ENCODE measurements around the gene B4GALNT3. TPM values are rescaled to one million over a fixed set of nuclear protein-coding genes. Genes with fewer than 3 reads are reported as not detected.
A peak's percentile ranks its signal among the peaks of the same experiment; 100 is the strongest.

B4GALNT3 gene
- total RNA-seq, 1 experiment from 2014 or later: 2.3 TPM

DNA sequence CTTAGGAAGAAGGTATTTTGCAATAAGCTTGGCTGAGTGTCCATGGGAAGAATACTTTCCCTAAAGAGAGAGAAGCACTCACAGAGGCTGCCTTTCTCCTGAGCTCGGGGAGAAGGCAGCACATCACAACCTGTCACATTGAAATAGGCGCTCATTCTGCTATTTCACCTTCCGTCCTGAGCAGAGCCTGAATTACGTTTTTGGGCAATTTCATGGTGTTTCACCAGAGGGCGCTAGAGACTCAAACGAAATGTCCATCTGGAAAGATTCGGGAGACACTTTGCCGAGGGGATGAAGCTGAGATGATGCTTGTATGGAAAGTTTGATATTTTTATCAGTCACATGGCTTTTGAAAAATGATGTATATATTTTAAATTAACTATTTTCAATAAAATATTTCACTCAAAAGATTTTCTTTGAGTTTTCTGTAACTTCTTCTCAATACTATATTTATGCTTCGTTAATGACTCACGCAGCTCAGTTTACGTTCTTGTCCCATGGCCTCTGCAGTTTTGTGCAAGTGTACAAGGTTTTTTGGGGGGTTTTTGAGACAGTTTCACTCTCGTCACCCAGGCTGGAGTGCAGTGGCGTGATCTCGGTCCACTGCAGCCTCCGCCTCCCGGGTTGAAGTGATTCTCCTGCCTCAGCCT is 17.4 kb upstream of the B4GALNT3 start:
- H3K27ac ChIP-seq (ENCODE audit: low read length): no peak overlapping the region
- H3K4me1 ChIP-seq (ENCODE audit: control insufficient read depth, insufficient read depth, low read length): no peaks in the 10 kb centered on the region
- H3K36me3 ChIP-seq (ENCODE audit: control insufficient read depth, insufficient read depth, low read length): peaks cover 2% of the 10 kb centered on the region; the same call in 1 of the 2 replicates
- no peaks in the 10 kb centered on the region for H3K9me3 ChIP-seq (ENCODE audit: control insufficient read depth, insufficient read depth, low read depth, low read length)
- DNase-seq (ENCODE audit: low read depth, low spot score) (no peak), ATAC-seq (peak; percentile 56; the same call in 1 of the 2 replicates)
- TF ChIP-seq SIN3A (IDR thresholded peaks at IDR 0.05; ENCODE audit: borderline replicate concordance, insufficient read depth, low read depth, low read length) (no peak), POLR2AphosphoS5 (IDR thresholded peaks at IDR 0.05; ENCODE audit: low read depth, low read length) (no peak)
- TF ChIP-seq, protein P1, sequence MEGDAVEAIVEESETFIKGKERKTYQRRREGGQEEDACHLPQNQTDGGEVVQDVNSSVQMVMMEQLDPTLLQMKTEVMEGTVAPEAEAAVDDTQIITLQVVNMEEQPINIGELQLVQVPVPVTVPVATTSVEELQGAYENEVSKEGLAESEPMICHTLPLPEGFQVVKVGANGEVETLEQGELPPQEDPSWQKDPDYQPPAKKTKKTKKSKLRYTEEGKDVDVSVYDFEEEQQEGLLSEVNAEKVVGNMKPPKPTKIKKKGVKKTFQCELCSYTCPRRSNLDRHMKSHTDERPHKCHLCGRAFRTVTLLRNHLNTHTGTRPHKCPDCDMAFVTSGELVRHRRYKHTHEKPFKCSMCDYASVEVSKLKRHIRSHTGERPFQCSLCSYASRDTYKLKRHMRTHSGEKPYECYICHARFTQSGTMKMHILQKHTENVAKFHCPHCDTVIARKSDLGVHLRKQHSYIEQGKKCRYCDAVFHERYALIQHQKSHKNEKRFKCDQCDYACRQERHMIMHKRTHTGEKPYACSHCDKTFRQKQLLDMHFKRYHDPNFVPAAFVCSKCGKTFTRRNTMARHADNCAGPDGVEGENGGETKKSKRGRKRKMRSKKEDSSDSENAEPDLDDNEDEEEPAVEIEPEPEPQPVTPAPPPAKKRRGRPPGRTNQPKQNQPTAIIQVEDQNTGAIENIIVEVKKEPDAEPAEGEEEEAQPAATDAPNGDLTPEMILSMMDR (IDR thresholded peaks at IDR 0.05): peak; percentile 82
- BruUV-seq (replicated peaks): no TSS peak
- no peak overlapping the region for H3K4me3 ChIP-seq (ENCODE audit: low read depth in 2 of 2, low read length in 2 of 2)
- intact Hi-C loops (cut with micrococcal nuclease; ENCODE audit: unreplicated experiment) (no loop called here), in situ Hi-C loops (cut with HindIII; ENCODE audit: low pct_unique_long_range_greater_than_20kb, low sequenced_read_pairs) (no loop called here)
- CTCF ChIA-PET: interaction anchor here (0.9 to 1.0 kb wide), 3 partner anchors 22 to 102 kb away, joined by 3 read pairs; no protein-coding TSS in a partner anchor
- no peaks in the 10 kb centered on the region for H3K27me3 ChIP-seq (ENCODE audit: control insufficient read depth, insufficient read depth, low read length)
- POLR2A ChIA-PET: no interaction called here

DNA sequence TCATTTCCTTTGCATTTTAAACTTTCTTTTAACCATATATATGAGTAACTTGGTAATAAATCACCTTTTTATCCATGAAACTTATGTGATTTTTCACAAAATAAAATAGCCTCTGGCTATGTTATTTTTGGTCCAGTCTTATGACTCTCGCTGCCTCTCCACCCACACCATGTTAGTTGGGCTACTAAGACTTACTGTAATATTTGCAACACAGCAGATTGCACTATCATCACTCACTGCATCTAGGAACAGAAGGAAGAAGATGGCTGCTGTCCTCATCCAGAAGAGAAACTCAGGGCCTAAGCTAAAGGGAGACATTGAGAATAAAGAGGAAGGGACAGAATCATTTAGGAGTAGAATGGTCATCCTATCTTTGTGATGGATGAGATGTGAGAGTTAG is 12.6 kb upstream of the B4GALNT3 start:
- CTCF ChIA-PET: interaction anchor here (0.7 to 0.9 kb wide), 2 partner anchors 46 to 90 kb away, joined by 4 read pairs; no protein-coding TSS in a partner anchor
- no peak for ATAC-seq
- no peaks in the 10 kb centered on the region; the same call in 1 of the 2 replicates for H3K27me3 ChIP-seq (ENCODE audit: control insufficient read depth, insufficient read depth, low read length)
- TF ChIP-seq, protein P1 (IDR thresholded peaks at IDR 0.05): no peak
- no peak for TF ChIP-seq TCF7L2 (IDR thresholded peaks at IDR 0.05; ENCODE audit: low read depth, low read length)
- no peak for TF ChIP-seq POLR2AphosphoS5 (IDR thresholded peaks at IDR 0.05; ENCODE audit: low read depth, low read length)
- no peak for TF ChIP-seq SIN3A (IDR thresholded peaks at IDR 0.05; ENCODE audit: borderline replicate concordance, insufficient read depth, low read depth, low read length)
- TF ChIP-seq, protein P2, sequence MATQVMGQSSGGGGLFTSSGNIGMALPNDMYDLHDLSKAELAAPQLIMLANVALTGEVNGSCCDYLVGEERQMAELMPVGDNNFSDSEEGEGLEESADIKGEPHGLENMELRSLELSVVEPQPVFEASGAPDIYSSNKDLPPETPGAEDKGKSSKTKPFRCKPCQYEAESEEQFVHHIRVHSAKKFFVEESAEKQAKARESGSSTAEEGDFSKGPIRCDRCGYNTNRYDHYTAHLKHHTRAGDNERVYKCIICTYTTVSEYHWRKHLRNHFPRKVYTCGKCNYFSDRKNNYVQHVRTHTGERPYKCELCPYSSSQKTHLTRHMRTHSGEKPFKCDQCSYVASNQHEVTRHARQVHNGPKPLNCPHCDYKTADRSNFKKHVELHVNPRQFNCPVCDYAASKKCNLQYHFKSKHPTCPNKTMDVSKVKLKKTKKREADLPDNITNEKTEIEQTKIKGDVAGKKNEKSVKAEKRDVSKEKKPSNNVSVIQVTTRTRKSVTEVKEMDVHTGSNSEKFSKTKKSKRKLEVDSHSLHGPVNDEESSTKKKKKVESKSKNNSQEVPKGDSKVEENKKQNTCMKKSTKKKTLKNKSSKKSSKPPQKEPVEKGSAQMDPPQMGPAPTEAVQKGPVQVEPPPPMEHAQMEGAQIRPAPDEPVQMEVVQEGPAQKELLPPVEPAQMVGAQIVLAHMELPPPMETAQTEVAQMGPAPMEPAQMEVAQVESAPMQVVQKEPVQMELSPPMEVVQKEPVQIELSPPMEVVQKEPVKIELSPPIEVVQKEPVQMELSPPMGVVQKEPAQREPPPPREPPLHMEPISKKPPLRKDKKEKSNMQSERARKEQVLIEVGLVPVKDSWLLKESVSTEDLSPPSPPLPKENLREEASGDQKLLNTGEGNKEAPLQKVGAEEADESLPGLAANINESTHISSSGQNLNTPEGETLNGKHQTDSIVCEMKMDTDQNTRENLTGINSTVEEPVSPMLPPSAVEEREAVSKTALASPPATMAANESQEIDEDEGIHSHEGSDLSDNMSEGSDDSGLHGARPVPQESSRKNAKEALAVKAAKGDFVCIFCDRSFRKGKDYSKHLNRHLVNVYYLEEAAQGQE (IDR thresholded peaks at IDR 0.05; ENCODE audit: insufficient read depth in 1 of 2, low read depth in 2 of 2, low read length in 1 of 2): no peak
- H3K4me1 ChIP-seq (ENCODE audit: control insufficient read depth, insufficient read depth, low read length): no peaks in the 10 kb centered on the region
- no peak overlapping the region for H3K4me3 ChIP-seq (ENCODE audit: low read depth in 2 of 2, low read length in 2 of 2)
- in situ Hi-C loops (cut with HindIII; ENCODE audit: low pct_unique_long_range_greater_than_20kb, low sequenced_read_pairs): no loop called here
- no peaks in the 10 kb centered on the region for H3K36me3 ChIP-seq (ENCODE audit: control insufficient read depth, insufficient read depth, low read length)
- no TSS peak for BruUV-seq (replicated peaks)
- DNase-seq (ENCODE audit: low read depth, low spot score): no peak
- H3K27ac ChIP-seq (ENCODE audit: low read length): no peak overlapping the region
- H3K9me3 ChIP-seq (ENCODE audit: control insufficient read depth, insufficient read depth, low read depth, low read length): no peaks in the 10 kb centered on the region
- POLR2A ChIA-PET: no interaction called here
- intact Hi-C loops (cut with micrococcal nuclease; ENCODE audit: unreplicated experiment): no loop called here
